Lower leg skin (tissue), 3 donors: ENCODE data around the gene SLK.

ENCODE experiments used
- CTCF ChIP-seq, 3 donors: fragments of 450-650 bp; IDR thresholded peaks; one replicate each; pipeline ENCODE4 v1.5.1; 2016; ENCODE audit warnings: antibody characterized with exemption in 3 of 3, mild to moderate bottlenecking in 3 of 3, moderate library complexity in 2 of 3
- POLR2A ChIP-seq, 2 donors: fragments of 450-650 bp; IDR thresholded peaks; one replicate each; pipeline ENCODE4 v1.6.1; 2016 to 2017; ENCODE audit warnings: antibody characterized with exemption in 2 of 2, mild to moderate bottlenecking in 1 of 2, moderate library complexity in 1 of 2

- no peak for TF ChIP-seq CTCF (IDR thresholded peaks at IDR 0.05)
- no peak for TF ChIP-seq POLR2A (IDR thresholded peaks at IDR 0.05)
Measured at GRCh38 chr10:104077663-104078151, 110.8 kb downstream of the SLK start.
